Panc1 (cell line): ENCODE data around the gene TEX11.

Source experiments
- CTCF ChIP-seq: fragments of 450-650 bp; IDR thresholded peaks from 2 replicates; pipeline ENCODE4 v1.5.1; 2017; ENCODE audit warnings: mild to moderate bottlenecking
- POLR2AphosphoS5 ChIP-seq: IDR thresholded peaks from 2 replicates; pipeline ENCODE4 v1.6.1; 2012; ENCODE audit warnings: mild to moderate bottlenecking, low read depth, low read length, moderate library complexity
- SIN3A ChIP-seq: IDR thresholded peaks from 2 replicates; pipeline ENCODE4 v1.6.1; 2012; ENCODE audit warnings: low read depth, mild to moderate bottlenecking, low read length, moderate library complexity, borderline replicate concordance; ENCODE audit not compliant: insufficient read depth

DNA sequence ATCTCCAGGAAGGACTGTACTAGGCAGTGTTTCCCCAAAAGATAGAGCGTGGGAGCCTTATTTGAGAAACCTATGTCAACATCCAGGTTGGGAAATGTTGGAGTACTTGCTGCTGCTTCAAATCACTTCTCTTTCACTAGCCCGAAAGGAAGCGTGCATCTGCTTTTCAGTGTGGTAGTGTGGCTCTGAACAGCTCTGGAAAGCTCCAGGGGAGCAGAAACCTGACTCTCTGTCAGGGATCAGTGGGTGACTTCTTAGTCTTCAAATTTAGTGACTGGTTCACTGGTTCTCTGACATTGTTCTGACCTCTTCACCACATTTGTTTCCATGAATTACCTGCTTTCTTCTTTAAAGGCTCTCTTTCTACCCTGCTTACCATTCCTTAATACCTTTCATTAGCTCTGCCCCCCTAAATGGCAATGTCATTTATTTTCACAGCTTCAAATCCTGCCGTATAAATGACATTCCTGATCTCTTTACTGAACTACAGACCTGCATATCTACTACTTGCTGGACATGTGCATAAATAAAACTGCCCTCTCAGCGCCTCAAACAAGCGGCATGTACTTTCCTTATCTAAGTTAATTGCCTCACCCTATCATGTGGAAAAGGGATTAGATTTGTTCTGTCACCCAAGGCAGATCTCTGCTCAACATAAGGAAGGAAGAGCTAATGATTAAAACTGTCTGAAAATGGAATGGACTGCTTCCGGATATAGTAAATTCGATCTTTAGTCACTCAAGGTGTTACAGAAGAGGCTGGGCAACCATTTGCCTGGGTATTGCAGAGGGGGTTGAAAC is 426.8 kb downstream of the TEX11 start:
- no peak for TF ChIP-seq CTCF
- no peak for TF ChIP-seq POLR2AphosphoS5
- no peak for TF ChIP-seq SIN3A
